Spleen (tissue), 11 donors: Measurements from ENCODE around the gene IFT88. TPM values are rescaled to one million over a fixed set of nuclear protein-coding genes. Genes with fewer than 3 reads are reported as not detected.

ENCODE experiments used
- DNase-seq: peaks from one replicate; pipeline ENCODE4 v3.0.0-alpha.2; 2020
- H3K27ac ChIP-seq, 8 donors: fragments of 200-600 bp; sonication (generic) in 7 of 8; 1 replicate in 4 of 8; 2 replicates in 4 of 8; pipeline versions ENCODE4 v1.5.0 to v1.8.0; 2016 to 2021; ENCODE audit warnings: inconsistent platforms in 4 of 8, mild to moderate bottlenecking in 4 of 8, moderate library complexity in 1 of 8
- H3K27me3 ChIP-seq, 7 donors: fragments of 200-600 bp; sonication (generic) in 6 of 7; replicated peaks in 1 of 7; 1 replicate in 4 of 7; 2 replicates in 3 of 7; pipeline versions ENCODE4 v1.5.0 to v1.8.0; 2016 to 2021; ENCODE audit warnings: inconsistent platforms in 3 of 7, mild to moderate bottlenecking in 1 of 7
- H3K36me3 ChIP-seq, 6 donors: fragments of 200-600 bp; sonication (generic) in 5 of 6; 1 replicate in 4 of 6; 2 replicates in 2 of 6; pipeline versions ENCODE4 v1.5.0 to v1.8.0; 2016 to 2021; ENCODE audit warnings: inconsistent platforms in 2 of 6
- H3K4me1 ChIP-seq, 6 donors: fragments of 200-600 bp; sonication (generic) in 5 of 6; 1 replicate in 3 of 6; 2 replicates in 3 of 6; pipeline versions ENCODE4 v1.5.0 to v1.8.0; 2016 to 2021; ENCODE audit warnings: inconsistent platforms in 3 of 6
- H3K4me3 ChIP-seq, 8 donors: fragments of 200-600 bp; sonication (generic) in 7 of 8; 1 replicate in 4 of 8; 2 replicates in 4 of 8; pipeline versions ENCODE4 v1.5.0 to v1.8.0; 2016 to 2021; ENCODE audit warnings: inconsistent platforms in 4 of 8, mild to moderate bottlenecking in 4 of 8, moderate library complexity in 2 of 8
- H3K9me3 ChIP-seq, 8 donors: fragments of 200-600 bp; sonication (generic) in 7 of 8; 1 replicate in 4 of 8; 2 replicates in 4 of 8; pipeline versions ENCODE4 v1.5.0 to v1.8.0; 2016 to 2021; ENCODE audit warnings: inconsistent platforms in 4 of 8
- POLR2A ChIP-seq, 3 donors: fragments of 450-650 bp; IDR thresholded peaks; one replicate each; pipeline ENCODE4 v1.5.1; 2017; ENCODE audit warnings: antibody characterized with exemption in 3 of 3, mild to moderate bottlenecking in 1 of 3
- POLR2AphosphoS5 ChIP-seq, 3 donors: sonication (generic); formaldehyde crosslinking; IDR thresholded peaks; one replicate each; pipeline ENCODE4 v1.5.1; 2017; ENCODE audit warnings: antibody characterized with exemption in 3 of 3
- WGBS, 5 donors: extraction: QIAGEN DNeasy Blood & Tissue Kit in 3 of 5; methylation state at CpG; one replicate each; pipeline versions ENCODE4 v1.1.5 to v1.1.7; 2013 to 2018; 5-methylcytosine and 5-hydroxymethylcytosine counted together
- intact Hi-C: fragments of 100-400 bp; cut with DNase I; formaldehyde crosslinking; loops from one replicate; pipeline ENCODE4 v1.15.0; 2023; ENCODE audit warnings: low total_unique reads
- polyA plus RNA-seq, 3 donors: library from polyadenylated mRNA; stranded (reverse); fragments of 200-250 nt; gene quantifications; one replicate each; pipeline ENCODE4 v1.2.1, GENCODE V29; 2013
- total RNA-seq, 7 donors: library from RNA; depleted of rRNA in 3 of 7; stranded (reverse); fragments of >200 nt in 3 of 7; fragmentation: NEBNext Ultra II Directional in 4 of 7; extraction: Animal tissue kit (Norgen Biotek cat#: 25700) in 4 of 7; gene quantifications; one replicate each; pipeline versions ENCODE4 v1.1.0 to v1.2.1, GENCODE V29; 2016 to 2021
- TF ChIP-seq, protein P1 (sequence below), 11 experiments: fragments of 200-600 bp in 7 of 11; fragments of 450-650 bp in 4 of 11; sonication (generic) in 4 of 11; IDR thresholded peaks in 8 of 11; conservative IDR thresholded peaks in 3 of 11; 1 replicate in 7 of 11; 2 replicates in 4 of 11; pipeline versions ENCODE4 v1.4.0 to v1.8.0; 2016 to 2021; ENCODE audit warnings: antibody characterized with exemption in 11 of 11, inconsistent platforms in 4 of 11, mild to moderate bottlenecking in 1 of 11
- donor health status: healthy with polysubstance abuse.
- donor health status: DM: no; HTN: no; CAD: no; lungs with moderate emphysema.
- donor health status: DM: no; HTN: no; CAD: no.
- donor health status: Bipolar disorder and iron deficiency.
- donor health status: healthy.
- donor health status: DM: no; HTN: no; CAD: no.
- donor health status: DM: yes; HTN: yes; CAD: no.

IFT88 gene
- total and polyA plus RNA-seq, 10 donors = 7.7 to 25.5 (median 13.6) TPM

DNA sequence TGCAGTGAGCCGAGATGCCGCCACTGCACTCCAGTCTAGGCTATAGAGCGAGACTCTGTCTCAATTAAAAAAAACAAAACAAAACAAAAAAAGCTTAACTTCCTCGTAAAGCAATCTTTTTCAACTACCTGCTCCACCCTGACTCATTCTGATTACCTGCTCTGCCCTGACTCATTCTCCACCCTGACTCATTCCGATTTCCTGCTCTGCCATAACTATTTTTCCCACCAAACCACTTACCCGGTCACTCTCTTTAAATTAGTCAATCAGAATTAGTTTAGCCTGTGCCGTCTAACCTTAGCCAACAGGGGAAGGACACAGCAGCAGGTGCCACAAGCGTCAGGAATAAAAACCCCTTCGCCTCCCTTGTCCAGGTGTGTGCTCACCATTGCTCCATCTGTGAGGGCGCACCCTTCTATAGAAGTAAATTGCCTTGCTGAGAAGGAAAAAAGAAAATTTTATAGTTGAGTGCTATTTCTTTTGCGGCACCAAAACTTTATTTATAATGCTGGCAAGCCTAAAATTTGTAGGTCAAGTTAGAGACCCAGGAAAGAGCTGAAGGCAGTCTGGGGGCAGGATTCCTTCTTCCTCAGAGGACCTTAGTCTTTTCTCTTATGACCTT lies 1.7 kb upstream of the IFT88 start:
- intact Hi-C loops = loop anchor here (5.0 kb wide), 1 partner anchor 38 kb away; the partner anchor contains the start of gene CRYL1
- no peaks in the 10 kb centered on the region for H3K27me3 ChIP-seq
- H3K27ac ChIP-seq = no peak overlapping the region
- H3K36me3 ChIP-seq = no peaks in the 10 kb centered on the region
- DNase-seq = no peak
- H3K9me3 ChIP-seq = peaks cover 0 to 16% (median 12%) of the 10 kb centered on the region in 8 donors
- no peak overlapping the region for H3K4me3 ChIP-seq
- TF ChIP-seq POLR2A (IDR thresholded peaks at IDR 0.05) (no peak), POLR2AphosphoS5 (IDR thresholded peaks at IDR 0.05) (no peak)
- TF ChIP-seq, protein P1, sequence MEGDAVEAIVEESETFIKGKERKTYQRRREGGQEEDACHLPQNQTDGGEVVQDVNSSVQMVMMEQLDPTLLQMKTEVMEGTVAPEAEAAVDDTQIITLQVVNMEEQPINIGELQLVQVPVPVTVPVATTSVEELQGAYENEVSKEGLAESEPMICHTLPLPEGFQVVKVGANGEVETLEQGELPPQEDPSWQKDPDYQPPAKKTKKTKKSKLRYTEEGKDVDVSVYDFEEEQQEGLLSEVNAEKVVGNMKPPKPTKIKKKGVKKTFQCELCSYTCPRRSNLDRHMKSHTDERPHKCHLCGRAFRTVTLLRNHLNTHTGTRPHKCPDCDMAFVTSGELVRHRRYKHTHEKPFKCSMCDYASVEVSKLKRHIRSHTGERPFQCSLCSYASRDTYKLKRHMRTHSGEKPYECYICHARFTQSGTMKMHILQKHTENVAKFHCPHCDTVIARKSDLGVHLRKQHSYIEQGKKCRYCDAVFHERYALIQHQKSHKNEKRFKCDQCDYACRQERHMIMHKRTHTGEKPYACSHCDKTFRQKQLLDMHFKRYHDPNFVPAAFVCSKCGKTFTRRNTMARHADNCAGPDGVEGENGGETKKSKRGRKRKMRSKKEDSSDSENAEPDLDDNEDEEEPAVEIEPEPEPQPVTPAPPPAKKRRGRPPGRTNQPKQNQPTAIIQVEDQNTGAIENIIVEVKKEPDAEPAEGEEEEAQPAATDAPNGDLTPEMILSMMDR (IDR thresholded peaks at IDR 0.05 in 8 of 11, conservative IDR thresholded peaks at IDR 0.05 in 3 of 11) = no peak
- H3K4me1 ChIP-seq = peaks cover 0 to 21% (median 18%) of the 10 kb centered on the region in 6 donors
- WGBS, 5 donors = 89 to 98% (median 94%) methylated on average over 11 of the region's 11 CpGs

DNA sequence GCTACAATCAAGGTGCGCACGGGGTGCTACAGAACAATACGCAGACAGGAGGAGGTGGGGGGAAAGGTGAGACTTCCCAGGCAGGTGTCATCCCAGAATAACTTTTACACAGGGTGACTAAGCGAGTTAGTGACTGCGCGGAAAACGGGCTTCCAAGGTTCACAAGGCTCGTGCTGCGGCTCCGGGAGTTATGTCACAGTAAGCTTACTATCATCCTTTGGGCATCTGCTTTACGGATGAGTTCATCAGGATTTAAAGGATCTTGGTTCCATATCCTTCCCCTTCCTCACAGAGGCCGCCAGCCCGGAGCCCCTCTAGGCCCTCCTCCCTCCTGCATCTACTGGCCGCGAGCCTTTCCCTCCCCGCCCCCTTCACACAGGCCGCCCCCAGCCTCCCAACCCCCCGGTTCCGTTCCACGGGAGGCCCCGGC lies 474 bp upstream of the IFT88 start:
- peak; percentile 77 for DNase-seq
- Histone ChIP-seq H3K4me1 (peaks cover 0 to 21% (median 17%) of the 10 kb centered on the region in 6 donors), H3K4me3 (peak overlapping the region; percentile 70 to 96 (median 86)), H3K9me3 (peaks cover 0 to 16% (median 12%) of the 10 kb centered on the region in 8 donors), H3K27me3 (no peaks in the 10 kb centered on the region), H3K27ac (peak overlapping the region; percentile 67 to 93 (median 91)), H3K36me3 (no peaks in the 10 kb centered on the region)
- intact Hi-C loops = loop anchor here (5.0 kb wide), 1 partner anchor 39 kb away; the partner anchor contains the start of gene CRYL1
- TF ChIP-seq, protein P1 (IDR thresholded peaks at IDR 0.05 in 8 of 11, conservative IDR thresholded peaks at IDR 0.05 in 3 of 11) = no peak
- TF ChIP-seq POLR2AphosphoS5 (IDR thresholded peaks at IDR 0.05) = no peak
- TF ChIP-seq POLR2A (IDR thresholded peaks at IDR 0.05) = no peak
- 3 to 5% (median 4%) methylated on average over 20 to 21 of the region's 21 CpGs for WGBS, 5 donors

DNA sequence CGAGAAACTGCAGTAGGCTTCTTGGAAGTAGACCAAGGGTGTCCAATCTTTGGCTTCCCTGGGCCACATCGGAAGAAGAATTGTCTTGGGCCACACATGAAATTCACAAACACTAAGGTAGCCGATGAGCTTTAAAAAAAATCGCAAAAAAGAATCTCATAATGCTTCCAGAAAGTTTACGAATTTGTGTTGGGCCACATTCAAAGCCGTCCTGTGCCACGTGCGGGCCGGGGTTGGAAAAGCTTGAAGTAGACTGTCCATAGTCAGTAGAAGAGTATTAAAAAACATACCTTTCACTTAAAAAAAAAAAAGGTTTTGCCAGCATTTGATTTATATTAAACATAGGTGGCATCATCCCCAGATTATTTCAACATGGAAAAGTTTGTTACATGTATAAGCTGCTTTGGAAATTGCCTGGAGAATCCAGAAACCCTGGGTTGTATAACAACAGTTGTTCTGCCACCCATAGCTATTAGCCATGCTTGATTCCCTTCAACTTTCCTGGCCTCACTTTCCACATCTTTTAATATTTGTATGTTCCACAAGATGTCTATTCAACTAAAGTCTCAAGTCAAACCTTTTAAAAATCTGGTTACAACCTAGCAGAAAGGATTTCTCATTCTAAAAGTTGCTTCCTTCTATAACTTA lies 1.0 kb downstream of the IFT88 start:
- WGBS, 5 donors = 64 to 69% (median 67%) methylated on average over 9 of the region's 9 CpGs
- Histone ChIP-seq H3K36me3 (no peaks in the 10 kb centered on the region), H3K9me3 (peaks cover 0 to 16% (median 12%) of the 10 kb centered on the region in 8 donors), H3K4me3 (peak overlapping the region in 7 of 8 donors; percentile 70 to 96 (median 83)), H3K4me1 (peaks cover 0 to 21% (median 17%) of the 10 kb centered on the region in 6 donors), H3K27ac (peak overlapping the region in 7 of 8 donors; percentile 88 to 93 (median 92)), H3K27me3 (no peaks in the 10 kb centered on the region)
- intact Hi-C loops = loop anchor here (5.0 kb wide), 1 partner anchor 41 kb away; the partner anchor contains the start of gene CRYL1
- no peak for DNase-seq
- TF ChIP-seq, protein P1 (IDR thresholded peaks at IDR 0.05 in 8 of 11, conservative IDR thresholded peaks at IDR 0.05 in 3 of 11) = no peak
- no peak for TF ChIP-seq POLR2A (IDR thresholded peaks at IDR 0.05)
- TF ChIP-seq POLR2AphosphoS5 (IDR thresholded peaks at IDR 0.05) = no peak

DNA sequence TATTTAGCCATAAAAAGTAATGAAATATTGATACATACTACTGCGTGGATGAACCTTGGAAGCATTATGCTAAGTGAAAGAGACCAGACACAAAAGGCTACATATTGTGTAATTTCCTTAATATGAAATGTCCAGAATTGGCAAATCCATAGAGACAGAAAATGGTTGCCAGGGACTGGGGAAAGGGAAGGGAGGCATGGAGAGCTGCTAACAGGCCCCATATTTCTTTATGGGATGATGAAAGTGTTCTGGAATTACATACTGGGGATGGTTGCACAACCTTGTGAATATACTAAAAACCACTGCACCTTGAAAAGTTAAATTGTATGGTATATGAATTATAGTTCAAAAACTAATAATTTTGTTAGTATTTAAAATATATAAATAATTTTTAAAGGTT lies 3.6 kb downstream of the IFT88 start:
- no peak for DNase-seq
- no peak for TF ChIP-seq POLR2AphosphoS5 (IDR thresholded peaks at IDR 0.05)
- no peak for TF ChIP-seq POLR2A (IDR thresholded peaks at IDR 0.05)
- TF ChIP-seq, protein P1 (IDR thresholded peaks at IDR 0.05 in 8 of 11, conservative IDR thresholded peaks at IDR 0.05 in 3 of 11) = no peak
- no peak overlapping the region for H3K4me3 ChIP-seq
- H3K9me3 ChIP-seq = peaks cover 0 to 3% (median 3%) of the 10 kb centered on the region in 8 donors
- peaks cover 0 to 9% (median 2%) of the 10 kb centered on the region in 6 donors for H3K36me3 ChIP-seq
- no peaks in the 10 kb centered on the region for H3K27me3 ChIP-seq
- WGBS, 5 donors = 68 to 95% (median 82%) methylated on average over 1 of the region's 1 CpG
- H3K4me1 ChIP-seq = peaks cover 0 to 21% (median 17%) of the 10 kb centered on the region in 6 donors
- no peak overlapping the region for H3K27ac ChIP-seq
- intact Hi-C loops = no loop called here
